Body of pancreas (tissue), 4 donors: ENCODE results near the gene ME3. TPM values are rescaled to one million over a fixed set of nuclear protein-coding genes. Genes with fewer than 3 reads are reported as not detected.

Experiments
- ATAC-seq: fragments of 150-250 bp; one replicate; pipeline ENCODE4 v1.9.1; 2016
- DNase-seq, 4 donors: peaks; one replicate each; pipeline ENCODE4 v3.0.0-alpha.2; 2019
- H3K27ac ChIP-seq, 4 donors: fragments of 200-600 bp; sonication (generic); 1 replicate in 3 of 4; 2 replicates in 1 of 4; pipeline versions ENCODE4 v1.5.1 to v1.6.1; 2016 to 2019; ENCODE audit warnings: mild to moderate bottlenecking in 1 of 4, mixed read lengths in 1 of 4, moderate library complexity in 1 of 4
- H3K27me3 ChIP-seq, 2 donors: fragments of 200-600 bp; sonication (generic); one replicate each; pipeline ENCODE4 v1.6.0; 2016; ENCODE audit warnings: mild to moderate bottlenecking in 1 of 2
- H3K36me3 ChIP-seq, 2 donors: fragments of 200-600 bp; sonication (generic); replicated peaks in 1 of 2; 2 replicates each; pipeline ENCODE4 v1.5.1; 2016; ENCODE audit warnings: low read depth in 2 of 2; ENCODE audit not compliant: insufficient read depth in 1 of 2
- H3K4me1 ChIP-seq: fragments of 200-600 bp; sonication (generic); one replicate; pipeline ENCODE4 v1.6.0; 2016
- H3K4me3 ChIP-seq, 2 donors: fragments of 200-600 bp; sonication (generic); 1 replicate in 1 of 2; 2 replicates in 1 of 2; pipeline ENCODE4 v1.5.1; 2016 to 2019
- H3K9me3 ChIP-seq, 3 donors: fragments of 200-600 bp; sonication (generic); 1 replicate in 2 of 3; 2 replicates in 1 of 3; pipeline ENCODE4 v1.5.1; 2016
- CTCF ChIP-seq, 7 experiments: fragments of 450-650 bp in 4 of 7; fragments of 200-600 bp in 3 of 7; sonication (generic) in 3 of 7; IDR thresholded peaks; one replicate each; pipeline ENCODE4 v1.5.1; 2016 to 2019; ENCODE audit warnings: antibody characterized with exemption in 7 of 7
- POLR2A ChIP-seq, 3 donors: fragments of 450-650 bp; IDR thresholded peaks; one replicate each; pipeline ENCODE4 v1.6.1; 2016; ENCODE audit warnings: antibody characterized with exemption in 3 of 3, mild to moderate bottlenecking in 2 of 3
- WGBS, 2 donors: methylation state at CpG; one replicate each; pipeline ENCODE4 v1.1.5; 2017; 5-methylcytosine and 5-hydroxymethylcytosine counted together
- intact Hi-C: fragments of 100-400 bp; cut with DNase I; formaldehyde crosslinking; loops from one replicate; pipeline ENCODE4 v1.15.1; 2023
- total RNA-seq, 2 donors: library from RNA; depleted of rRNA; stranded (reverse); fragments of >200 nt; gene quantifications; one replicate each; pipeline ENCODE4 v1.1.0, GENCODE V29; 2016

The ME3 gene
- total RNA-seq, 2 donors from 2014 or later: 20.8 to 54.7 TPM

GRCh38 chr11:86702220-86702983 lies 30.0 kb upstream of the ME3 start:
- WGBS, 2 donors: 68 to 84% methylated on average over 4 of the region's 4 CpGs
- intact Hi-C loops: no loop called here
- Histone ChIP-seq H3K36me3 (no peaks in the 10 kb centered on the region), H3K9me3 (no peaks in the 10 kb centered on the region), H3K4me3 (no peak overlapping the region), H3K4me1 (no peaks in the 10 kb centered on the region), H3K27me3 (no peaks in the 10 kb centered on the region), H3K27ac (no peak overlapping the region)
- TF ChIP-seq POLR2A (IDR thresholded peaks at IDR 0.05) (no peak), CTCF (IDR thresholded peaks at IDR 0.05) (no peak)
- ATAC-seq: no peak
- DNase-seq: peak in 1 of 4 donors; percentile 13

- no peak for DNase-seq
- no peaks in the 10 kb centered on the region for H3K9me3 ChIP-seq
- no peak overlapping the region for H3K27ac ChIP-seq
- no peak for ATAC-seq
- H3K4me1 ChIP-seq: peaks cover 21% of the 10 kb centered on the region
- 63 to 85% methylated on average over 1 of the region's 1 CpG for WGBS, 2 donors
- H3K4me3 ChIP-seq: no peak overlapping the region
- intact Hi-C loops: no loop called here
- no peaks in the 10 kb centered on the region for H3K36me3 ChIP-seq
- H3K27me3 ChIP-seq: no peaks in the 10 kb centered on the region
- TF ChIP-seq CTCF (IDR thresholded peaks at IDR 0.05) (no peak), POLR2A (IDR thresholded peaks at IDR 0.05) (no peak)
Observed at GRCh38 chr11:86699040-86699791, 26.8 kb upstream of the ME3 start.

GRCh38 chr11:86698639-86699038 lies 26.2 kb upstream of the ME3 start:
- DNase-seq (no peak), ATAC-seq (no peak)
- Histone ChIP-seq H3K36me3 (no peaks in the 10 kb centered on the region), H3K27me3 (no peaks in the 10 kb centered on the region), H3K4me1 (peaks cover 24% of the 10 kb centered on the region), H3K4me3 (no peak overlapping the region), H3K9me3 (no peaks in the 10 kb centered on the region), H3K27ac (no peak overlapping the region)
- intact Hi-C loops: no loop called here
- TF ChIP-seq POLR2A (IDR thresholded peaks at IDR 0.05) (no peak), CTCF (IDR thresholded peaks at IDR 0.05) (no peak)
- 68 to 91% methylated on average over 1 of the region's 1 CpG for WGBS, 2 donors

- no peak overlapping the region for H3K4me3 ChIP-seq
- DNase-seq (no peak), ATAC-seq (no peak)
- H3K27ac ChIP-seq: peak overlapping the region in 3 of 4 donors; percentile 36 to 67 (median 56)
- peaks cover 24% of the 10 kb centered on the region for H3K4me1 ChIP-seq
- TF ChIP-seq POLR2A (IDR thresholded peaks at IDR 0.05) (no peak), CTCF (IDR thresholded peaks at IDR 0.05) (no peak)
- no peaks in the 10 kb centered on the region for H3K9me3 ChIP-seq
- H3K27me3 ChIP-seq: no peaks in the 10 kb centered on the region
- intact Hi-C loops: no loop called here
- no peaks in the 10 kb centered on the region for H3K36me3 ChIP-seq
- 93 to 96% methylated on average over 1 of the region's 1 CpG for WGBS, 2 donors
Observed at GRCh38 chr11:86696451-86696850, 24.0 kb upstream of the ME3 start.
